ENCODE data around the gene ATXN3. TPM values are rescaled to one million over a fixed set of nuclear protein-coding genes. Genes with fewer than 3 reads are reported as not detected.

The ATXN3 gene
- total and polyA plus RNA-seq, 2 of the 13 experiments (the other 11 are each of a cell fraction or from before 2014, with no cell fraction given): 14.9 to 17.3 TPM

GRCh38 chr14:92105073-92105892, 1.1 kb downstream of the ATXN3 start (continued):
- TF ChIP-seq, protein P1, sequence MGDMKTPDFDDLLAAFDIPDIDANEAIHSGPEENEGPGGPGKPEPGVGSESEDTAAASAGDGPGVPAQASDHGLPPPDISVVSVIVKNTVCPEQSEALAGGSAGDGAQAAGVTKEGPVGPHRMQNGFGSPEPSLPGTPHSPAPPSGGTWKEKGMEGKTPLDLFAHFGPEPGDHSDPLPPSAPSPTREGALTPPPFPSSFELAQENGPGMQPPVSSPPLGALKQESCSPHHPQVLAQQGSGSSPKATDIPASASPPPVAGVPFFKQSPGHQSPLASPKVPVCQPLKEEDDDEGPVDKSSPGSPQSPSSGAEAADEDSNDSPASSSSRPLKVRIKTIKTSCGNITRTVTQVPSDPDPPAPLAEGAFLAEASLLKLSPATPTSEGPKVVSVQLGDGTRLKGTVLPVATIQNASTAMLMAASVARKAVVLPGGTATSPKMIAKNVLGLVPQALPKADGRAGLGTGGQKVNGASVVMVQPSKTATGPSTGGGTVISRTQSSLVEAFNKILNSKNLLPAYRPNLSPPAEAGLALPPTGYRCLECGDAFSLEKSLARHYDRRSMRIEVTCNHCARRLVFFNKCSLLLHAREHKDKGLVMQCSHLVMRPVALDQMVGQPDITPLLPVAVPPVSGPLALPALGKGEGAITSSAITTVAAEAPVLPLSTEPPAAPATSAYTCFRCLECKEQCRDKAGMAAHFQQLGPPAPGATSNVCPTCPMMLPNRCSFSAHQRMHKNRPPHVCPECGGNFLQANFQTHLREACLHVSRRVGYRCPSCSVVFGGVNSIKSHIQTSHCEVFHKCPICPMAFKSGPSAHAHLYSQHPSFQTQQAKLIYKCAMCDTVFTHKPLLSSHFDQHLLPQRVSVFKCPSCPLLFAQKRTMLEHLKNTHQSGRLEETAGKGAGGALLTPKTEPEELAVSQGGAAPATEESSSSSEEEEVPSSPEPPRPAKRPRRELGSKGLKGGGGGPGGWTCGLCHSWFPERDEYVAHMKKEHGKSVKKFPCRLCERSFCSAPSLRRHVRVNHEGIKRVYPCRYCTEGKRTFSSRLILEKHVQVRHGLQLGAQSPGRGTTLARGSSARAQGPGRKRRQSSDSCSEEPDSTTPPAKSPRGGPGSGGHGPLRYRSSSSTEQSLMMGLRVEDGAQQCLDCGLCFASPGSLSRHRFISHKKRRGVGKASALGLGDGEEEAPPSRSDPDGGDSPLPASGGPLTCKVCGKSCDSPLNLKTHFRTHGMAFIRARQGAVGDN (CRISPR knock-in tag; IDR thresholded peaks at IDR 0.05): no peak
- no peak for TF ChIP-seq MNT (IDR thresholded peaks at IDR 0.05)
- TF ChIP-seq BCLAF1 (IDR thresholded peaks at IDR 0.05): no peak
- TF ChIP-seq ZNF841 (CRISPR knock-in tag; IDR thresholded peaks at IDR 0.05; ENCODE audit: borderline replicate concordance): no peak
- no peak for TF ChIP-seq KDM4B (CRISPR knock-in tag; IDR thresholded peaks at IDR 0.05)
- TF ChIP-seq ZNF646 (CRISPR knock-in tag; IDR thresholded peaks at IDR 0.05): no peak
- peak; percentile 93 for TF ChIP-seq ZNF652 (CRISPR knock-in tag; IDR thresholded peaks at IDR 0.05; ENCODE audit: borderline replicate concordance, low read depth)
- TF ChIP-seq ZNF607 (CRISPR knock-in tag; IDR thresholded peaks at IDR 0.05; ENCODE audit: borderline replicate concordance): no peak
- no peak for TF ChIP-seq ATF4 (CRISPR knock-in tag; IDR thresholded peaks at IDR 0.05)
- no peak for TF ChIP-seq NFIC (IDR thresholded peaks at IDR 0.05; ENCODE audit: low read length)
- TF ChIP-seq ZNF337 (CRISPR knock-in tag; IDR thresholded peaks at IDR 0.05; ENCODE audit: borderline replicate concordance, low read depth): no peak

All from HepG2 (cell line).